HepG2 (cell line): Measurements from ENCODE around the gene HSP90AB1. TPM values are rescaled to one million over a fixed set of nuclear protein-coding genes. Genes with fewer than 3 reads are reported as not detected.

Experiments
- AGO1 ChIP-seq: fragments of 200-400 bp; formaldehyde crosslinking; IDR thresholded peaks from 2 replicates; pipeline ENCODE4 v1.6.1; 2017; ENCODE audit warnings: mild to moderate bottlenecking, low read depth, low read length, moderate library complexity; ENCODE audit not compliant: poor library complexity, severe bottlenecking
- CBX1 ChIP-seq: IDR thresholded peaks from one replicate; pipeline ENCODE4 v1.6.1; 2016; ENCODE audit warnings: antibody characterized with exemption, low read depth
- FOXM1 ChIP-seq: sonication (generic); formaldehyde crosslinking; IDR thresholded peaks from 2 replicates; pipeline ENCODE4 v1.5.0; 2020; ENCODE audit warnings: missing genetic modification reagents
- ISL2 ChIP-seq: sonication (generic); formaldehyde crosslinking; IDR thresholded peaks from 2 replicates; pipeline ENCODE4 v1.5.0; 2020; ENCODE audit warnings: missing genetic modification reagents
- KDM2A ChIP-seq: sonication (generic); formaldehyde crosslinking; IDR thresholded peaks from 2 replicates; pipeline ENCODE4 v1.4.0; 2020; ENCODE audit warnings: low read depth, missing genetic modification reagents, borderline replicate concordance
- KMT2A ChIP-seq: sonication (generic); formaldehyde crosslinking; IDR thresholded peaks from 2 replicates; pipeline ENCODE4 v1.4.0; 2020; ENCODE audit warnings: missing genetic modification reagents
- MAX ChIP-seq: IDR thresholded peaks from 2 replicates; pipeline ENCODE4 v1.6.1; 2012; ENCODE audit warnings: inconsistent platforms
- MIER2 ChIP-seq: IDR thresholded peaks from 2 replicates; pipeline ENCODE4 v1.6.1; 2016; ENCODE audit warnings: missing biosample characterization, missing genetic modification reagents
- NONO ChIP-seq, 2 experiments: fragments of 450-650 bp in 1 of 2; sonication (generic) in 1 of 2; formaldehyde crosslinking in 1 of 2; IDR thresholded peaks in 1 of 2; conservative IDR thresholded peaks in 1 of 2; 2 replicates each; pipeline versions ENCODE4 v1.6.1 to v1.8.0; 2017 to 2022; ENCODE audit warnings: mild to moderate bottlenecking in 1 of 2, missing genetic modification reagents in 1 of 2, moderate library complexity in 1 of 2
- PHB2 ChIP-seq: fragments of 450-650 bp; IDR thresholded peaks from 2 replicates; pipeline ENCODE4 v1.6.1; 2018; ENCODE audit not compliant: partially characterized antibody
- RXRA ChIP-seq: sonication (generic); formaldehyde crosslinking; IDR thresholded peaks from 2 replicates; pipeline ENCODE4 v1.5.1; 2020; ENCODE audit warnings: missing genetic modification reagents
- SIX4 ChIP-seq: sonication (generic); formaldehyde crosslinking; IDR thresholded peaks from 2 replicates; pipeline ENCODE4 v1.4.0; 2020; ENCODE audit warnings: missing genetic modification reagents
- TCF7L2 ChIP-seq: IDR thresholded peaks from 2 replicates; pipeline ENCODE4 v1.6.1; 2011; ENCODE audit warnings: mild to moderate bottlenecking, low read depth, low read length, moderate library complexity
- ZIK1 ChIP-seq: sonication (generic); formaldehyde crosslinking; IDR thresholded peaks from 2 replicates; pipeline ENCODE4 v1.5.0; 2020; ENCODE audit warnings: mild to moderate bottlenecking, low read depth, missing genetic modification reagents, borderline replicate concordance
- ZMYM2 ChIP-seq: sonication (generic); formaldehyde crosslinking; IDR thresholded peaks from 2 replicates; pipeline ENCODE4 v1.8.0; 2022; ENCODE audit warnings: mild to moderate bottlenecking, missing genetic modification reagents
- ZNF205 ChIP-seq: IDR thresholded peaks from 2 replicates; pipeline ENCODE4 v1.6.1; 2018; ENCODE audit warnings: missing biosample characterization, missing genetic modification reagents
- ZNF512B ChIP-seq: sonication (generic); formaldehyde crosslinking; IDR thresholded peaks from 2 replicates; pipeline ENCODE4 v1.5.1; 2020; ENCODE audit warnings: missing genetic modification reagents, mild to moderate bottlenecking, borderline replicate concordance
- ZNF556 ChIP-seq: sonication (generic); formaldehyde crosslinking; IDR thresholded peaks from 2 replicates; pipeline ENCODE4 v1.4.0; 2020; ENCODE audit warnings: mild to moderate bottlenecking, missing genetic modification reagents, borderline replicate concordance
- ZNF773 ChIP-seq: sonication (generic); formaldehyde crosslinking; IDR thresholded peaks from 2 replicates; pipeline ENCODE4 v1.4.0; 2020; ENCODE audit warnings: missing genetic modification reagents, borderline replicate concordance
- ZNF841 ChIP-seq: sonication (generic); formaldehyde crosslinking; IDR thresholded peaks from 2 replicates; pipeline ENCODE4 v1.8.1; 2023; ENCODE audit warnings: missing genetic modification reagents, borderline replicate concordance
- ZSCAN21 ChIP-seq: sonication (generic); formaldehyde crosslinking; IDR thresholded peaks from 2 replicates; pipeline ENCODE4 v1.8.0; 2022; ENCODE audit warnings: mild to moderate bottlenecking, missing genetic modification reagents, moderate library complexity, borderline replicate concordance
- polyA plus RNA-seq, 8 experiments: library from polyadenylated mRNA; depleted of rRNA in 3 of 8; stranded (reverse) in 7 of 8; unstranded in 1 of 8; fragments of >200 nt; fragmentation: Illumina TruSeq in 4 of 8; extraction: Trizol in 4 of 8; gene quantifications; 2 replicates each; pipeline versions ENCODE4 v1.2.1 to v1.2.3, GENCODE V29; 2011 to 2016; ENCODE audit warnings: low read depth in 4 of 8, missing spikeins in 1 of 8, mixed read lengths in 1 of 8; ENCODE audit not compliant: insufficient read depth in 1 of 8
- total RNA-seq, 5 experiments: library from RNA; depleted of rRNA; stranded (reverse); fragments of >200 nt; fragmentation: Illumina TruSeq; extraction: Trizol; gene quantifications; 2 replicates each; pipeline ENCODE4 v1.2.3, GENCODE V29; 2016; ENCODE audit warnings: low read depth in 1 of 5
- TF ChIP-seq, protein P1 (sequence below): sonication (generic); formaldehyde crosslinking; IDR thresholded peaks from 2 replicates; pipeline ENCODE4 v1.4.0; 2020; ENCODE audit warnings: missing genetic modification reagents
- TF ChIP-seq, protein P2 (sequence below): sonication (generic); formaldehyde crosslinking; IDR thresholded peaks from 2 replicates; pipeline ENCODE4 v1.5.1; 2020; ENCODE audit warnings: missing genetic modification reagents, mild to moderate bottlenecking, borderline replicate concordance

HSP90AB1 gene
- total and polyA plus RNA-seq, 2 of the 13 experiments (the other 11 are each of a cell fraction or from before 2014, with no cell fraction given): 1,325 to 1,472 TPM

- TF ChIP-seq ZSCAN21 (CRISPR knock-in tag) (no peak), ZNF205 (CRISPR knock-in tag) (no peak; the same call in 1 of the 2 replicates), PHB2 (no peak), NONO (IDR thresholded peaks at IDR 0.05) (no peak), NONO (CRISPR knock-in tag; conservative IDR thresholded peaks at IDR 0.05) (no peak), RXRA (no peak), MAX (no peak), SIX4 (CRISPR knock-in tag) (no peak), TCF7L2 (no peak), FOXM1 (CRISPR knock-in tag) (no peak), MIER2 (CRISPR knock-in tag) (no peak), CBX1 (no peak), ZNF773 (CRISPR knock-in tag) (no peak), ZNF841 (no peak), KDM2A (no peak), ZIK1 (CRISPR knock-in tag) (no peak), KMT2A (CRISPR knock-in tag) (peak; percentile 7; the same call in 1 of the 2 replicates), AGO1 (no peak), ZNF556 (CRISPR knock-in tag) (no peak), ISL2 (CRISPR knock-in tag) (no peak), ZMYM2 (CRISPR knock-in tag) (no peak), ZNF512B (CRISPR knock-in tag) (no peak)
- TF ChIP-seq, protein P1, sequence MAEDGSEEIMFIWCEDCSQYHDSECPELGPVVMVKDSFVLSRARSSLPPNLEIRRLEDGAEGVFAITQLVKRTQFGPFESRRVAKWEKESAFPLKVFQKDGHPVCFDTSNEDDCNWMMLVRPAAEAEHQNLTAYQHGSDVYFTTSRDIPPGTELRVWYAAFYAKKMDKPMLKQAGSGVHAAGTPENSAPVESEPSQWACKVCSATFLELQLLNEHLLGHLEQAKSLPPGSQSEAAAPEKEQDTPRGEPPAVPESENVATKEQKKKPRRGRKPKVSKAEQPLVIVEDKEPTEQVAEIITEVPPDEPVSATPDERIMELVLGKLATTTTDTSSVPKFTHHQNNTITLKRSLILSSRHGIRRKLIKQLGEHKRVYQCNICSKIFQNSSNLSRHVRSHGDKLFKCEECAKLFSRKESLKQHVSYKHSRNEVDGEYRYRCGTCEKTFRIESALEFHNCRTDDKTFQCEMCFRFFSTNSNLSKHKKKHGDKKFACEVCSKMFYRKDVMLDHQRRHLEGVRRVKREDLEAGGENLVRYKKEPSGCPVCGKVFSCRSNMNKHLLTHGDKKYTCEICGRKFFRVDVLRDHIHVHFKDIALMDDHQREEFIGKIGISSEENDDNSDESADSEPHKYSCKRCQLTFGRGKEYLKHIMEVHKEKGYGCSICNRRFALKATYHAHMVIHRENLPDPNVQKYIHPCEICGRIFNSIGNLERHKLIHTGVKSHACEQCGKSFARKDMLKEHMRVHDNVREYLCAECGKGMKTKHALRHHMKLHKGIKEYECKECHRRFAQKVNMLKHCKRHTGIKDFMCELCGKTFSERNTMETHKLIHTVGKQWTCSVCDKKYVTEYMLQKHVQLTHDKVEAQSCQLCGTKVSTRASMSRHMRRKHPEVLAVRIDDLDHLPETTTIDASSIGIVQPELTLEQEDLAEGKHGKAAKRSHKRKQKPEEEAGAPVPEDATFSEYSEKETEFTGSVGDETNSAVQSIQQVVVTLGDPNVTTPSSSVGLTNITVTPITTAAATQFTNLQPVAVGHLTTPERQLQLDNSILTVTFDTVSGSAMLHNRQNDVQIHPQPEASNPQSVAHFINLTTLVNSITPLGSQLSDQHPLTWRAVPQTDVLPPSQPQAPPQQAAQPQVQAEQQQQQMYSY: no peak
- TF ChIP-seq, protein P2, sequence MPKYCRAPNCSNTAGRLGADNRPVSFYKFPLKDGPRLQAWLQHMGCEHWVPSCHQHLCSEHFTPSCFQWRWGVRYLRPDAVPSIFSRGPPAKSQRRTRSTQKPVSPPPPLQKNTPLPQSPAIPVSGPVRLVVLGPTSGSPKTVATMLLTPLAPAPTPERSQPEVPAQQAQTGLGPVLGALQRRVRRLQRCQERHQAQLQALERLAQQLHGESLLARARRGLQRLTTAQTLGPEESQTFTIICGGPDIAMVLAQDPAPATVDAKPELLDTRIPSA: no peak
Measured at GRCh38 chr6:44264154-44265006, 17.5 kb downstream of the HSP90AB1 start (continued).
